Activated T-cell treated with anti-CD3 and anti-CD28 coated beads for 48 hours (primary cell): ENCODE measurements around the gene FREM2.

ENCODE experiments used
- DNase-seq: peaks from one replicate; pipeline ENCODE4 v3.0.0-alpha.2; 2020; ENCODE audit warnings: low read depth

FREM2 gene

GRCh38 chr13:38758277-38758676 is 71.4 kb downstream of the FREM2 start:
- no peak for DNase-seq

- no peak for DNase-seq
Observed at GRCh38 chr13:38759390-38759789, 72.5 kb downstream of the FREM2 start.

- no peak for DNase-seq
Observed at GRCh38 chr13:38763446-38764381, 76.8 kb downstream of the FREM2 start.

- no peak for DNase-seq
Observed at GRCh38 chr13:38766799-38767198, 79.9 kb downstream of the FREM2 start.

GRCh38 chr13:38767506-38768265 is 80.8 kb downstream of the FREM2 start:
- no peak for DNase-seq

- DNase-seq: no peak
Observed at GRCh38 chr13:38769526-38769925, 82.6 kb downstream of the FREM2 start.

GRCh38 chr13:38775085-38775484 is 88.2 kb downstream of the FREM2 start:
- no peak for DNase-seq

- DNase-seq: no peak
Observed at GRCh38 chr13:38777347-38778119, 90.7 kb downstream of the FREM2 start.

- DNase-seq: no peak
Observed at GRCh38 chr13:38781539-38781938, 94.7 kb downstream of the FREM2 start.

- no peak for DNase-seq
Observed at GRCh38 chr13:38784036-38784880, 97.4 kb downstream of the FREM2 start.

GRCh38 chr13:38785042-38785441 is 98.2 kb downstream of the FREM2 start:
- DNase-seq: no peak

GRCh38 chr13:38785490-38785889 is 98.6 kb downstream of the FREM2 start:
- DNase-seq: no peak

- DNase-seq: no peak
Observed at GRCh38 chr13:38787550-38787949, 100.7 kb downstream of the FREM2 start.

GRCh38 chr13:38796890-38797289 is 110.0 kb downstream of the FREM2 start:
- no peak for DNase-seq

GRCh38 chr13:38803531-38803930 is 116.7 kb downstream of the FREM2 start:
- no peak for DNase-seq

- no peak for DNase-seq
Observed at GRCh38 chr13:38804061-38804460, 117.2 kb downstream of the FREM2 start.

GRCh38 chr13:38804536-38804935 is 117.7 kb downstream of the FREM2 start:
- no peak for DNase-seq

GRCh38 chr13:38814331-38814730 is 127.5 kb downstream of the FREM2 start:
- DNase-seq: no peak

- DNase-seq: no peak
Observed at GRCh38 chr13:38819053-38819452, 132.2 kb downstream of the FREM2 start.

GRCh38 chr13:38819596-38819995 is 132.7 kb downstream of the FREM2 start:
- no peak for DNase-seq

- no peak for DNase-seq
Observed at GRCh38 chr13:38821770-38822551, 135.1 kb downstream of the FREM2 start.
